Measurements from ENCODE around the gene HOXA3.

- TF ChIP-seq CTCF (IDR thresholded peaks at IDR 0.05) = no peak
- peak; percentile 11 for TF ChIP-seq EZH2phosphoT487 (IDR thresholded peaks at IDR 0.05)
These were observed 59.0 kb downstream of the HOXA3 start for GRCh38 chr7:27093184-27093895.

All from neural progenitor cell (in vitro differentiated cells).